ENCODE results near the gene BCO1. TPM values are rescaled to one million over a fixed set of nuclear protein-coding genes. Genes with fewer than 3 reads are reported as not detected.

BCO1 gene
- total RNA-seq, 2 experiments from 2014 or later: not detected

- peak; percentile 61 for ATAC-seq
- peak overlapping the region; percentile 45 for H3K27ac Mint-ChIP-seq
- ChIA-PET CTCF (interaction anchor here (1.1 to 1.5 kb wide), 2 partner anchors 55 to 420 kb away, joined by 3 to 5 read pairs; no protein-coding TSS in a partner anchor), POLR2A (interaction anchor here (0.6 kb wide), 1 partner anchor 26 kb away, joined by 6 read pairs; no protein-coding TSS in a partner anchor)
- H3K9me3 Mint-ChIP-seq (ENCODE audit: low read depth): no peaks in the 10 kb centered on the region
- H3K4me1 Mint-ChIP-seq: peaks cover 61% of the 10 kb centered on the region
- intact Hi-C loops (cut with DNase I, micrococcal nuclease): loop anchor here (1.0 to 10.0 kb wide), 7 partner anchors 25 to 865 kb away; partner anchors contain the start of genes CENPN (in 1 of the 2), CMC2 (in 1 of the 2) and MPHOSPH6 (in 1 of the 2)
- H3K36me3 Mint-ChIP-seq (ENCODE audit: low read depth): peaks cover 6% of the 10 kb centered on the region
- H3K4me3 Mint-ChIP-seq: no peak overlapping the region
- no peaks in the 10 kb centered on the region for H3K27me3 Mint-ChIP-seq
- peak; percentile 38 for DNase-seq
These were observed 71.7 kb downstream of the BCO1 start for GRCh38 chr16:81310045-81310644.

GRCh38 chr16:81311762-81312161, 73.3 kb downstream of the BCO1 start:
- intact Hi-C loops (cut with DNase I, micrococcal nuclease): loop anchor here (5.0 to 10.0 kb wide), 6 partner anchors 136 to 863 kb away; partner anchors contain the start of genes CENPN (in 1 of the 2), CMC2 (in 1 of the 2) and MPHOSPH6 (in 1 of the 2)
- ChIA-PET POLR2A (no interaction called here), CTCF (interaction anchor here (1.0 to 1.2 kb wide), 3 partner anchors 15 to 386 kb away, joined by 3 to 4 read pairs (median 4); no protein-coding TSS in a partner anchor)
- Mint-ChIP-seq H3K27ac (no peak overlapping the region), H3K4me3 (no peak overlapping the region), H3K36me3 (ENCODE audit: low read depth) (peaks cover 11% of the 10 kb centered on the region), H3K4me1 (peaks cover 69% of the 10 kb centered on the region), H3K9me3 (ENCODE audit: low read depth) (no peaks in the 10 kb centered on the region), H3K27me3 (no peaks in the 10 kb centered on the region)
- DNase-seq: no peak
- ATAC-seq: no peak

GRCh38 chr16:81313701-81314602, 75.5 kb downstream of the BCO1 start:
- Mint-ChIP-seq H3K27me3 (no peaks in the 10 kb centered on the region), H3K4me1 (peaks cover 66% of the 10 kb centered on the region), H3K9me3 (ENCODE audit: low read depth) (no peaks in the 10 kb centered on the region), H3K4me3 (peak overlapping the region; percentile 99), H3K27ac (peak overlapping the region; percentile 97), H3K36me3 (ENCODE audit: low read depth) (peaks cover 9% of the 10 kb centered on the region)
- ATAC-seq: no peak
- POLR2A ChIA-PET: interaction anchor here (1.0 to 1.3 kb wide), 3 partner anchors 11 to 22 kb away, joined by 3 to 9 read pairs (median 4); no protein-coding TSS in a partner anchor
- intact Hi-C loops (cut with DNase I, micrococcal nuclease): loop anchor here (1.0 to 10.0 kb wide), 14 partner anchors 21 to 861 kb away; partner anchors contain the start of genes CENPN (in 2 of the 2), CMC2 (in 2 of the 2), CMIP (in 1 of the 2) and GCSH (in 1 of the 2)
- CTCF ChIA-PET: interaction anchor here (0.8 to 2.0 kb wide), 8 partner anchors 10 to 109 kb away, joined by 3 to 6 read pairs (median 4); no protein-coding TSS in a partner anchor
- peak; percentile 17 for DNase-seq

- DNase-seq (peak; percentile 97), ATAC-seq (peak; percentile 91)
- Mint-ChIP-seq H3K4me3 (peak within 1 kb of the TSS; percentile 99), H3K27ac (peak within 1 kb of the TSS; percentile 97), H3K36me3 (ENCODE audit: low read depth) (peaks cover 8% of the 10 kb centered on the region), H3K27me3 (no peaks in the 10 kb centered on the region), H3K4me1 (peaks cover 66% of the 10 kb centered on the region), H3K9me3 (ENCODE audit: low read depth) (no peaks in the 10 kb centered on the region)
- ChIA-PET POLR2A (interaction anchor here (1.0 to 1.3 kb wide), 3 partner anchors 10 to 21 kb away, joined by 3 to 9 read pairs (median 4); no protein-coding TSS in a partner anchor), CTCF (interaction anchor here (0.9 to 2.0 kb wide), 8 partner anchors 11 to 110 kb away, joined by 3 to 6 read pairs (median 4); no protein-coding TSS in a partner anchor)
- intact Hi-C loops (cut with DNase I, micrococcal nuclease): loop anchor here (1.0 to 10.0 kb wide), 17 partner anchors 20 to 860 kb away; partner anchors contain the start of genes CENPN (in 2 of the 2), CMC2 (in 2 of the 2), C16orf46 (in 1 of the 2) and CMIP (in 1 of the 2)
These were observed 76.2 kb downstream of the BCO1 start, which contains the start of gene GAN for GRCh38 chr16:81314603-81315270. GAN (plus strand) TSS chr16:81314962; CDS start chr16:81315114, 152 bp downstream.

GRCh38 chr16:81315271-81316175, 77.0 kb downstream of the BCO1 start:
- intact Hi-C loops (cut with DNase I, micrococcal nuclease): loop anchor here (1.0 to 10.0 kb wide), 10 partner anchors 19 to 859 kb away; partner anchors contain the start of genes CENPN (in 2 of the 2), CMC2 (in 2 of the 2), C16orf46 (in 1 of the 2) and GCSH (in 1 of the 2)
- peak overlapping the region; percentile 73 for H3K27ac Mint-ChIP-seq
- no peaks in the 10 kb centered on the region for H3K27me3 Mint-ChIP-seq
- peak overlapping the region; percentile 99 for H3K4me3 Mint-ChIP-seq
- peaks cover 66% of the 10 kb centered on the region for H3K4me1 Mint-ChIP-seq
- peak; percentile 22 for ATAC-seq
- H3K9me3 Mint-ChIP-seq (ENCODE audit: low read depth): no peaks in the 10 kb centered on the region
- ChIA-PET CTCF (interaction anchor here (1.0 to 2.0 kb wide), 3 partner anchors 12 to 50 kb away, joined by 3 to 5 read pairs (median 4); no protein-coding TSS in a partner anchor), POLR2A (interaction anchor here (1.0 to 1.3 kb wide), 2 partner anchors 12 to 20 kb away, joined by 3 to 9 read pairs; no protein-coding TSS in a partner anchor)
- H3K36me3 Mint-ChIP-seq (ENCODE audit: low read depth): peaks cover 8% of the 10 kb centered on the region
- peak; percentile 71 for DNase-seq

- Mint-ChIP-seq H3K4me3 (peak overlapping the region; percentile 99), H3K27me3 (no peaks in the 10 kb centered on the region), H3K9me3 (ENCODE audit: low read depth) (no peaks in the 10 kb centered on the region), H3K27ac (peak overlapping the region; percentile 67), H3K4me1 (peaks cover 65% of the 10 kb centered on the region), H3K36me3 (ENCODE audit: low read depth) (peaks cover 8% of the 10 kb centered on the region)
- ATAC-seq (no peak), DNase-seq (no peak)
- intact Hi-C loops (cut with DNase I, micrococcal nuclease): loop anchor here (5.0 to 10.0 kb wide), 4 partner anchors 36 to 859 kb away; partner anchors contain the start of genes CENPN (in 1 of the 2), CMC2 (in 1 of the 2) and MPHOSPH6 (in 1 of the 2)
- ChIA-PET CTCF (interaction anchor here (2.0 kb wide), 1 partner anchor 49 kb away, joined by 5 read pairs; no protein-coding TSS in a partner anchor), POLR2A (no interaction called here)
These were observed 77.6 kb downstream of the BCO1 start for GRCh38 chr16:81316176-81316496.

GRCh38 chr16:81318711-81319110, 80.2 kb downstream of the BCO1 start:
- peaks cover 65% of the 10 kb centered on the region for H3K4me1 Mint-ChIP-seq
- H3K4me3 Mint-ChIP-seq: no peak overlapping the region
- intact Hi-C loops (cut with DNase I, micrococcal nuclease): loop anchor here (5.0 to 10.0 kb wide), 4 partner anchors 34 to 856 kb away; partner anchors contain the start of genes CENPN (in 1 of the 2), CMC2 (in 1 of the 2) and MPHOSPH6 (in 1 of the 2)
- DNase-seq: no peak
- ChIA-PET CTCF (interaction anchor here (0.8 to 1.2 kb wide), 2 partner anchors 38 to 331 kb away, joined by 3 to 4 read pairs; no protein-coding TSS in a partner anchor), POLR2A (interaction anchor here (0.8 kb wide), 1 partner anchor 8 kb away, joined by 3 read pairs; no protein-coding TSS in a partner anchor)
- peaks cover 11% of the 10 kb centered on the region for H3K36me3 Mint-ChIP-seq (ENCODE audit: low read depth)
- no peak overlapping the region for H3K27ac Mint-ChIP-seq
- no peaks in the 10 kb centered on the region for H3K9me3 Mint-ChIP-seq (ENCODE audit: low read depth)
- ATAC-seq: no peak
- H3K27me3 Mint-ChIP-seq: no peaks in the 10 kb centered on the region

- no peaks in the 10 kb centered on the region for H3K9me3 Mint-ChIP-seq (ENCODE audit: low read depth)
- no peak overlapping the region for H3K4me3 Mint-ChIP-seq
- ATAC-seq (no peak), DNase-seq (no peak)
- peaks cover 13% of the 10 kb centered on the region for H3K36me3 Mint-ChIP-seq (ENCODE audit: low read depth)
- H3K27ac Mint-ChIP-seq: no peak overlapping the region
- no peaks in the 10 kb centered on the region for H3K27me3 Mint-ChIP-seq
- intact Hi-C loops (cut with DNase I, micrococcal nuclease): loop anchor here (5.0 to 10.0 kb wide), 4 partner anchors 33 to 855 kb away; partner anchors contain the start of genes CENPN (in 1 of the 2), CMC2 (in 1 of the 2) and MPHOSPH6 (in 1 of the 2)
- ChIA-PET POLR2A (no interaction called here), CTCF (interaction anchor here (0.7 to 2.0 kb wide), 6 partner anchors 39 to 85 kb away, joined by 3 to 8 read pairs (median 4); no protein-coding TSS in a partner anchor)
- peaks cover 61% of the 10 kb centered on the region for H3K4me1 Mint-ChIP-seq
These were observed 80.9 kb downstream of the BCO1 start for GRCh38 chr16:81319221-81319912.

- intact Hi-C loops (cut with DNase I, micrococcal nuclease): no loop called here
- no peak for DNase-seq
- Mint-ChIP-seq H3K27ac (no peak overlapping the region), H3K9me3 (ENCODE audit: low read depth) (no peaks in the 10 kb centered on the region), H3K4me1 (peaks cover 55% of the 10 kb centered on the region), H3K4me3 (no peak overlapping the region), H3K27me3 (no peaks in the 10 kb centered on the region), H3K36me3 (ENCODE audit: low read depth) (peaks cover 15% of the 10 kb centered on the region)
- POLR2A ChIA-PET: no interaction called here
- ATAC-seq: no peak
- CTCF ChIA-PET: interaction anchor here (2.0 kb wide), 1 partner anchor 43 kb away, joined by 8 read pairs; no protein-coding TSS in a partner anchor
These were observed 82.5 kb downstream of the BCO1 start for GRCh38 chr16:81321039-81321438.

Data from activated CD4-positive, alpha-beta T cell treated with anti-CD3 and anti-CD28 coated beads for 36 hours (primary cell).